ENCODE measurements around the gene TBC1D4.

The TBC1D4 gene

GRCh38 chr13:75415171-75415570, 66.8 kb downstream of the TBC1D4 start:
- Histone ChIP-seq H3F3A (ENCODE audit: insufficient read depth, low read length) (no peaks in the 10 kb centered on the region), H3K27ac (ENCODE audit: low read length) (no peak overlapping the region), H3K9ac (ENCODE audit: low read length) (no peak overlapping the region), H3K27me3 (replicated peaks; ENCODE audit: insufficient read depth, low read length) (no peaks in the 10 kb centered on the region), H4K20me1 (ENCODE audit: insufficient read depth, low read length) (no peaks in the 10 kb centered on the region), H3K4me2 (ENCODE audit: low read depth, low read length) (no peak overlapping the region), H3K36me3 (replicated peaks; ENCODE audit: insufficient read depth, low read length) (no peaks in the 10 kb centered on the region), H3K4me1 (ENCODE audit: low read length) (no peaks in the 10 kb centered on the region), H3K4me3 (ENCODE audit: low read length) (no peak overlapping the region), H3K9me3 (replicated peaks; ENCODE audit: insufficient read depth, low read length) (no peaks in the 10 kb centered on the region), H3K9me2 (replicated peaks; ENCODE audit: insufficient read depth, low read length) (no peaks in the 10 kb centered on the region), H3K79me2 (ENCODE audit: low read length) (no peaks in the 10 kb centered on the region), H2AFZ (ENCODE audit: low read length) (no peak overlapping the region)
- no peak for DNase-seq
- TF ChIP-seq, protein P1, sequence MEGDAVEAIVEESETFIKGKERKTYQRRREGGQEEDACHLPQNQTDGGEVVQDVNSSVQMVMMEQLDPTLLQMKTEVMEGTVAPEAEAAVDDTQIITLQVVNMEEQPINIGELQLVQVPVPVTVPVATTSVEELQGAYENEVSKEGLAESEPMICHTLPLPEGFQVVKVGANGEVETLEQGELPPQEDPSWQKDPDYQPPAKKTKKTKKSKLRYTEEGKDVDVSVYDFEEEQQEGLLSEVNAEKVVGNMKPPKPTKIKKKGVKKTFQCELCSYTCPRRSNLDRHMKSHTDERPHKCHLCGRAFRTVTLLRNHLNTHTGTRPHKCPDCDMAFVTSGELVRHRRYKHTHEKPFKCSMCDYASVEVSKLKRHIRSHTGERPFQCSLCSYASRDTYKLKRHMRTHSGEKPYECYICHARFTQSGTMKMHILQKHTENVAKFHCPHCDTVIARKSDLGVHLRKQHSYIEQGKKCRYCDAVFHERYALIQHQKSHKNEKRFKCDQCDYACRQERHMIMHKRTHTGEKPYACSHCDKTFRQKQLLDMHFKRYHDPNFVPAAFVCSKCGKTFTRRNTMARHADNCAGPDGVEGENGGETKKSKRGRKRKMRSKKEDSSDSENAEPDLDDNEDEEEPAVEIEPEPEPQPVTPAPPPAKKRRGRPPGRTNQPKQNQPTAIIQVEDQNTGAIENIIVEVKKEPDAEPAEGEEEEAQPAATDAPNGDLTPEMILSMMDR (IDR thresholded peaks at IDR 0.05; ENCODE audit: low read length), result no peak
- TF ChIP-seq EZH2phosphoT487 (IDR thresholded peaks at IDR 0.05; ENCODE audit: low read length) (no peak), EZH2 (optimal IDR thresholded peaks at IDR 0.05; ENCODE audit: low read depth, low read length) (no peak)

- TF ChIP-seq EZH2phosphoT487 (IDR thresholded peaks at IDR 0.05; ENCODE audit: low read length) (no peak), EZH2 (optimal IDR thresholded peaks at IDR 0.05; ENCODE audit: low read depth, low read length) (no peak)
- TF ChIP-seq, protein P1 (IDR thresholded peaks at IDR 0.05; ENCODE audit: low read length), result no peak
- H3K36me3 ChIP-seq (replicated peaks; ENCODE audit: insufficient read depth, low read length), result no peaks in the 10 kb centered on the region
- H3K9me2 ChIP-seq (replicated peaks; ENCODE audit: insufficient read depth, low read length), result no peaks in the 10 kb centered on the region
- no peaks in the 10 kb centered on the region for H3K9me3 ChIP-seq (replicated peaks; ENCODE audit: insufficient read depth, low read length)
- H3K9ac ChIP-seq (ENCODE audit: low read length), result no peak overlapping the region
- H3K4me3 ChIP-seq (ENCODE audit: low read length), result no peak overlapping the region
- no peaks in the 10 kb centered on the region for H3K4me1 ChIP-seq (ENCODE audit: low read length)
- no peaks in the 10 kb centered on the region for H3F3A ChIP-seq (ENCODE audit: insufficient read depth, low read length)
- no peak for DNase-seq
- no peak overlapping the region for H2AFZ ChIP-seq (ENCODE audit: low read length)
- H3K79me2 ChIP-seq (ENCODE audit: low read length), result no peaks in the 10 kb centered on the region
- H3K27me3 ChIP-seq (replicated peaks; ENCODE audit: insufficient read depth, low read length), result no peaks in the 10 kb centered on the region
- H4K20me1 ChIP-seq (ENCODE audit: insufficient read depth, low read length), result no peaks in the 10 kb centered on the region
- H3K27ac ChIP-seq (ENCODE audit: low read length), result no peak overlapping the region
- H3K4me2 ChIP-seq (ENCODE audit: low read depth, low read length), result no peak overlapping the region
These were observed 67.7 kb downstream of the TBC1D4 start for GRCh38 chr13:75414036-75414827.

DNA sequence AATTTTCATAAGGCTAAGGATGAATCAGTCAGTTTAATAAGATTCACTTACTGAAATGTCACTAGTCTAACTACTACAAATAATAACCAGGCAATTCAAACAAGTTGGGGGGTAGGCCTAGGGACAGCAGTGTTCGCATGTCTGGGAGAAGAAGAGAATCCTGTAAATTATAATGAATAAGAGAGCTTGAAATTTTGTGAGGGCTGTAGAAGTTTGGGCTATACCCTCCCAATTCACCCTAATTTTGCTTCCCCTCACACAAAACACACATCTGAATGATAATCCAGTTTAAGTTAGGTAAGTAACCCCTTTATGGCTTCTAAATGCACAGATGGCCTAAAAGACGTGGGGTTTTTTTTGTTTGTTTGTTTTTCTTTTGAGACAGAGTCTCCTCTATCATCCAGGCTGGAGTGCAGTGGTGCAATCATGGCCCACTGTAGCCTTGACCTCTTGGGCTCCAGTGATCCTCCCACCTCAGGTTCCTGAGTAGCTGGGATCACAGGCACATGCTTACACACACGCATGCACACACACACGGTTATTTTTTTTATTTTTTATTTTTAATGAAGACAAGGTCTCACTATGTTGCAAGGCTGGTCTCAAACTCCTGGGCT, 69.9 kb downstream of the TBC1D4 start:
- no peak overlapping the region for H2AFZ ChIP-seq (ENCODE audit: low read length)
- no peaks in the 10 kb centered on the region for H3K9me2 ChIP-seq (replicated peaks; ENCODE audit: insufficient read depth, low read length)
- H3K4me2 ChIP-seq (ENCODE audit: low read depth, low read length), result no peak overlapping the region
- TF ChIP-seq, protein P1 (IDR thresholded peaks at IDR 0.05; ENCODE audit: low read length), result no peak
- TF ChIP-seq EZH2phosphoT487 (IDR thresholded peaks at IDR 0.05; ENCODE audit: low read length) (no peak), EZH2 (optimal IDR thresholded peaks at IDR 0.05; ENCODE audit: low read depth, low read length) (no peak)
- no peak overlapping the region for H3K4me3 ChIP-seq (ENCODE audit: low read length)
- H3K9me3 ChIP-seq (replicated peaks; ENCODE audit: insufficient read depth, low read length), result no peaks in the 10 kb centered on the region
- H3K9ac ChIP-seq (ENCODE audit: low read length), result no peak overlapping the region
- no peaks in the 10 kb centered on the region for H3F3A ChIP-seq (ENCODE audit: insufficient read depth, low read length)
- no peaks in the 10 kb centered on the region for H3K79me2 ChIP-seq (ENCODE audit: low read length)
- no peak overlapping the region for H3K27ac ChIP-seq (ENCODE audit: low read length)
- no peaks in the 10 kb centered on the region for H4K20me1 ChIP-seq (ENCODE audit: insufficient read depth, low read length)
- no peaks in the 10 kb centered on the region for H3K4me1 ChIP-seq (ENCODE audit: low read length)
- no peaks in the 10 kb centered on the region for H3K36me3 ChIP-seq (replicated peaks; ENCODE audit: insufficient read depth, low read length)
- H3K27me3 ChIP-seq (replicated peaks; ENCODE audit: insufficient read depth, low read length), result no peaks in the 10 kb centered on the region
- no peak for DNase-seq
